Stimulated activated CD8-positive, alpha-beta memory T cell treated with anti-CD3 and anti-CD28 coated beads, Interleukin-4, amount 100 ng/mL, for 24 hours (primary cell): Measurements from ENCODE around the gene KLRK1.
"Not testable (repeated sequence)": the region's sequence is repeated elsewhere in the genome, so short reads cannot be mapped to it uniquely, and the experiment has no call there.

ENCODE experiments used
- DNase-seq: peaks from one replicate; pipeline ENCODE4 v3.0.0-alpha.2; 2020; ENCODE audit warnings: low read depth

Gene KLRK1

GRCh38 chr12:10388624-10389413 is 1.0 kb downstream of the KLRK1 start:
- no peak for DNase-seq

GRCh38 chr12:10387498-10387897 is 2.3 kb downstream of the KLRK1 start:
- not testable (repeated sequence) for DNase-seq

GRCh38 chr12:10386857-10387256 is 3.0 kb downstream of the KLRK1 start:
- no peak for DNase-seq

GRCh38 chr12:10385166-10385613 is 4.7 kb downstream of the KLRK1 start:
- DNase-seq: no peak

GRCh38 chr12:10384191-10384590 is 5.7 kb downstream of the KLRK1 start:
- no peak for DNase-seq

GRCh38 chr12:10381928-10382628 is 7.8 kb downstream of the KLRK1 start:
- DNase-seq: no peak

GRCh38 chr12:10378737-10379136 is 11.1 kb downstream of the KLRK1 start:
- not testable (repeated sequence) for DNase-seq

GRCh38 chr12:10374624-10375018 is 15.2 kb downstream of the KLRK1 start:
- no peak for DNase-seq

- DNase-seq: no peak
Measured at GRCh38 chr12:10372559-10372958, 17.3 kb downstream of the KLRK1 start.

- DNase-seq: not testable (repeated sequence)
Measured at GRCh38 chr12:10371893-10372535, 17.8 kb downstream of the KLRK1 start.

- no peak for DNase-seq
Measured at GRCh38 chr12:10369557-10370415, 20.1 kb downstream of the KLRK1 start.

GRCh38 chr12:10368206-10369171 is 21.4 kb downstream of the KLRK1 start:
- no peak for DNase-seq

GRCh38 chr12:10367714-10368113 is 22.1 kb downstream of the KLRK1 start:
- not testable (repeated sequence) for DNase-seq

GRCh38 chr12:10366875-10367274 is 23.0 kb downstream of the KLRK1 start:
- no peak for DNase-seq

GRCh38 chr12:10365696-10366405 is 24.0 kb downstream of the KLRK1 start:
- no peak for DNase-seq

GRCh38 chr12:10364815-10365622 is 24.8 kb downstream of the KLRK1 start:
- no peak for DNase-seq

- DNase-seq: no peak
Measured at GRCh38 chr12:10363914-10364814, 25.7 kb downstream of the KLRK1 start.

- DNase-seq: no peak
Measured at GRCh38 chr12:10363658-10363913, 26.3 kb downstream of the KLRK1 start.
